HEK293 (cell line): ENCODE results near the gene S100A2.

Experiments used
- CTCF ChIA-PET: fragments of 350-600 bp; formaldehyde crosslinking; extraction: SDS; loops from one replicate; lab custom pipeline; 2021; ENCODE audit warnings: antibody characterized with exemption; lab: Yijun Ruan, JAX
- POLR2A ChIA-PET: fragments of 300-600 bp; formaldehyde crosslinking; extraction: SDS; loops from one replicate; lab custom pipeline; 2020; ENCODE audit warnings: antibody characterized with exemption, inconsistent platforms; lab: Yijun Ruan, JAX
- H3K27ac ChIP-seq: fragments of 200-500 bp; sonication (Bioruptor generic); 2 replicates; pipeline ENCODE4 v1.5.1; 2014; ENCODE audit warnings: low read depth, low read length, control low read depth, inconsistent platforms; ENCODE audit errors: extremely low read depth
- H3K36me3 ChIP-seq, 2 experiments: fragments of 200-500 bp in 1 of 2; sonication (Bioruptor generic) in 1 of 2; 1 replicate in 1 of 2; 2 replicates in 1 of 2; pipeline ENCODE4 v1.5.1; 2014 to 2017; ENCODE audit warnings: inconsistent platforms in 2 of 2, low read length in 2 of 2; ENCODE audit not compliant: control insufficient read depth in 2 of 2, insufficient read depth in 1 of 2
- H3K4me1 ChIP-seq: fragments of 200-500 bp; sonication (Bioruptor generic); 2 replicates; pipeline ENCODE4 v1.5.1; 2014; ENCODE audit warnings: mild to moderate bottlenecking, low read length, inconsistent platforms; ENCODE audit not compliant: control insufficient read depth, insufficient read depth
- H3K4me3 ChIP-seq: 2 replicates; pipeline ENCODE4 v1.5.1; 2011; ENCODE audit warnings: low read depth, mild to moderate bottlenecking, control low read depth, low read length, moderate library complexity
- H3K9me3 ChIP-seq: fragments of 200-500 bp; sonication (Bioruptor generic); 2 replicates; pipeline ENCODE4 v1.5.1; 2014; ENCODE audit warnings: low read depth, low read length, inconsistent platforms; ENCODE audit not compliant: control insufficient read depth, insufficient read depth
- HOXA7 ChIP-seq: sonication (generic); formaldehyde crosslinking; IDR thresholded peaks from 2 replicates; pipeline ENCODE4 v1.8.1; 2022; ENCODE audit warnings: missing genetic modification reagents, borderline replicate concordance
- IKZF3 ChIP-seq: fragments of 450-650 bp; IDR thresholded peaks from 2 replicates; pipeline ENCODE4 v1.5.0; 2018; ENCODE audit warnings: missing biosample characterization, mild to moderate bottlenecking, missing genetic modification characterization, moderate library complexity
- INSM2 ChIP-seq: fragments of 450-650 bp; formaldehyde crosslinking; IDR thresholded peaks from 2 replicates; pipeline ENCODE4 v1.5.1; 2016; ENCODE audit warnings: missing biosample characterization, missing genetic modification characterization
- KLF1 ChIP-seq: fragments of 450-650 bp; formaldehyde crosslinking; IDR thresholded peaks from 2 replicates; pipeline ENCODE4 v1.5.1; 2016; ENCODE audit warnings: missing biosample characterization, missing genetic modification characterization
- KLF17 ChIP-seq: fragments of 450-650 bp; formaldehyde crosslinking; IDR thresholded peaks from 2 replicates; pipeline ENCODE4 v1.5.1; 2016; ENCODE audit warnings: missing biosample characterization, missing genetic modification characterization
- SP2 ChIP-seq: fragments of 450-650 bp; formaldehyde crosslinking; IDR thresholded peaks from 2 replicates; pipeline ENCODE4 v1.5.1; 2016; ENCODE audit warnings: missing biosample characterization, missing genetic modification characterization
- ZBTB48 ChIP-seq: fragments of 450-650 bp; formaldehyde crosslinking; IDR thresholded peaks from 2 replicates; pipeline ENCODE4 v1.5.1; 2016; ENCODE audit warnings: missing biosample characterization, missing genetic modification characterization
- ZIC2 ChIP-seq: fragments of 450-650 bp; formaldehyde crosslinking; IDR thresholded peaks from 2 replicates; pipeline ENCODE4 v1.5.1; 2016; ENCODE audit warnings: missing biosample characterization, missing genetic modification characterization
- ZNF169 ChIP-seq: fragments of 450-650 bp; formaldehyde crosslinking; IDR thresholded peaks from 2 replicates; pipeline ENCODE4 v1.5.1; 2016; ENCODE audit warnings: missing biosample characterization, missing genetic modification characterization
- ZNF354C ChIP-seq: fragments of 450-650 bp; formaldehyde crosslinking; IDR thresholded peaks from 2 replicates; pipeline ENCODE4 v1.5.1; 2016; ENCODE audit warnings: missing biosample characterization, missing genetic modification characterization, low read depth, borderline replicate concordance
- ZNF394 ChIP-seq: fragments of 450-650 bp; formaldehyde crosslinking; IDR thresholded peaks from 2 replicates; pipeline ENCODE4 v1.5.1; 2016; ENCODE audit warnings: missing biosample characterization, missing genetic modification characterization, mild to moderate bottlenecking, moderate library complexity, borderline replicate concordance
- ZNF423 ChIP-seq: fragments of 450-650 bp; formaldehyde crosslinking; IDR thresholded peaks from 2 replicates; pipeline ENCODE4 v1.5.1; 2016; ENCODE audit warnings: missing biosample characterization, missing genetic modification characterization
- ZNF501 ChIP-seq: fragments of 450-650 bp; formaldehyde crosslinking; IDR thresholded peaks from 2 replicates; pipeline ENCODE4 v1.5.1; 2016; ENCODE audit warnings: missing biosample characterization, missing genetic modification characterization
- ZNF518A ChIP-seq: fragments of 450-650 bp; formaldehyde crosslinking; conservative IDR thresholded peaks from 2 replicates; pipeline ENCODE4 v1.5.1; 2016; ENCODE audit warnings: low read depth, missing biosample characterization, missing genetic modification characterization
- ZNF530 ChIP-seq: fragments of 450-650 bp; formaldehyde crosslinking; IDR thresholded peaks from 2 replicates; pipeline ENCODE4 v1.5.1; 2016; ENCODE audit warnings: low read depth, missing biosample characterization, missing genetic modification characterization
- ZNF600 ChIP-seq: fragments of 450-650 bp; formaldehyde crosslinking; IDR thresholded peaks from 2 replicates; pipeline ENCODE4 v1.5.1; 2016; ENCODE audit warnings: missing biosample characterization, missing genetic modification characterization
- ZNF654 ChIP-seq: fragments of 450-650 bp; formaldehyde crosslinking; IDR thresholded peaks from 2 replicates; pipeline ENCODE4 v1.5.1; 2016; ENCODE audit warnings: low read depth, missing biosample characterization, missing genetic modification characterization
- ZNF664 ChIP-seq: fragments of 450-650 bp; formaldehyde crosslinking; IDR thresholded peaks from 2 replicates; pipeline ENCODE4 v1.5.1; 2016; ENCODE audit warnings: missing biosample characterization, missing genetic modification characterization
- ZNF692 ChIP-seq: fragments of 450-650 bp; formaldehyde crosslinking; IDR thresholded peaks from 2 replicates; pipeline ENCODE4 v1.5.1; 2016; ENCODE audit warnings: missing biosample characterization, missing genetic modification characterization
- ZNF701 ChIP-seq: fragments of 450-650 bp; formaldehyde crosslinking; IDR thresholded peaks from 2 replicates; pipeline ENCODE4 v1.5.1; 2016; ENCODE audit warnings: missing biosample characterization, missing genetic modification characterization
- ZNF777 ChIP-seq: fragments of 450-650 bp; formaldehyde crosslinking; IDR thresholded peaks from 2 replicates; pipeline ENCODE4 v1.5.1; 2017; ENCODE audit warnings: missing biosample characterization, missing genetic modification characterization, borderline replicate concordance
- TF ChIP-seq, protein P1 (sequence below): fragments of 450-650 bp; formaldehyde crosslinking; IDR thresholded peaks from 2 replicates; pipeline ENCODE4 v1.5.1; 2017; ENCODE audit warnings: missing biosample characterization, missing genetic modification characterization
- TF ChIP-seq, protein P2 (sequence below): fragments of 450-650 bp; formaldehyde crosslinking; IDR thresholded peaks from 2 replicates; pipeline ENCODE4 v1.5.1; 2016; ENCODE audit warnings: missing biosample characterization, missing genetic modification characterization, borderline replicate concordance

The S100A2 gene

GRCh38 chr1:153532769-153533599 is 32.7 kb downstream of the S100A2 start:
- ChIA-PET CTCF (interaction anchor here (0.5 to 4.3 kb wide), 21 partner anchors 8 to 1074 kb away, joined by 3 to 55 read pairs (median 4); partner anchors contain the start of genes RAB13, S100A1, S100A13 and S100A3), POLR2A (interaction anchor here (1.1 to 2.4 kb wide), 3 partner anchors 33 to 101 kb away, joined by 5 to 7 read pairs (median 6); partner anchors contain the start of genes CHTOP, S100A13 and S100A2)
- Histone ChIP-seq H3K4me3 (no peak overlapping the region), H3K4me1 (no peaks in the 10 kb centered on the region), H3K9me3 (no peaks in the 10 kb centered on the region), H3K36me3 (no peaks in the 10 kb centered on the region), H3K27ac (no peak overlapping the region)
- TF ChIP-seq ZNF169 (tag by site-specific recombination) (no peak), IKZF3 (tag by site-specific recombination) (peak; percentile 35), ZIC2 (no peak), KLF1 (peak; percentile 18; the same call in 1 of the 2 replicates), ZNF518A (no peak), ZNF530 (tag by site-specific recombination) (no peak), ZNF423 (tag by site-specific recombination) (no peak), INSM2 (tag by site-specific recombination) (no peak), ZBTB48 (tag by site-specific recombination) (peak; percentile 61; the same call in 1 of the 2 replicates), ZNF664 (no peak), ZNF501 (no peak), ZNF394 (no peak), ZNF654 (peak; percentile 38), SP2 (tag by site-specific recombination) (no peak), KLF17 (tag by site-specific recombination) (no peak), ZNF600 (tag by site-specific recombination) (no peak), ZNF701 (tag by site-specific recombination) (no peak), ZNF692 (tag by site-specific recombination) (no peak), HOXA7 (CRISPR knock-in tag) (no peak), ZNF354C (no peak), ZNF777 (tag by site-specific recombination) (no peak)
- TF ChIP-seq, protein P1, sequence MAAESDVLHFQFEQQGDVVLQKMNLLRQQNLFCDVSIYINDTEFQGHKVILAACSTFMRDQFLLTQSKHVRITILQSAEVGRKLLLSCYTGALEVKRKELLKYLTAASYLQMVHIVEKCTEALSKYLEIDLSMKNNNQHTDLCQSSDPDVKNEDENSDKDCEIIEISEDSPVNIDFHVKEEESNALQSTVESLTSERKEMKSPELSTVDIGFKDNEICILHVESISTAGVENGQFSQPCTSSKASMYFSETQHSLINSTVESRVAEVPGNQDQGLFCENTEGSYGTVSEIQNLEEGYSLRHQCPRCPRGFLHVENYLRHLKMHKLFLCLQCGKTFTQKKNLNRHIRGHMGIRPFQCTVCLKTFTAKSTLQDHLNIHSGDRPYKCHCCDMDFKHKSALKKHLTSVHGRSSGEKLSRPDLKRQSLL (tag by site-specific recombination): no peak
- TF ChIP-seq, protein P2, sequence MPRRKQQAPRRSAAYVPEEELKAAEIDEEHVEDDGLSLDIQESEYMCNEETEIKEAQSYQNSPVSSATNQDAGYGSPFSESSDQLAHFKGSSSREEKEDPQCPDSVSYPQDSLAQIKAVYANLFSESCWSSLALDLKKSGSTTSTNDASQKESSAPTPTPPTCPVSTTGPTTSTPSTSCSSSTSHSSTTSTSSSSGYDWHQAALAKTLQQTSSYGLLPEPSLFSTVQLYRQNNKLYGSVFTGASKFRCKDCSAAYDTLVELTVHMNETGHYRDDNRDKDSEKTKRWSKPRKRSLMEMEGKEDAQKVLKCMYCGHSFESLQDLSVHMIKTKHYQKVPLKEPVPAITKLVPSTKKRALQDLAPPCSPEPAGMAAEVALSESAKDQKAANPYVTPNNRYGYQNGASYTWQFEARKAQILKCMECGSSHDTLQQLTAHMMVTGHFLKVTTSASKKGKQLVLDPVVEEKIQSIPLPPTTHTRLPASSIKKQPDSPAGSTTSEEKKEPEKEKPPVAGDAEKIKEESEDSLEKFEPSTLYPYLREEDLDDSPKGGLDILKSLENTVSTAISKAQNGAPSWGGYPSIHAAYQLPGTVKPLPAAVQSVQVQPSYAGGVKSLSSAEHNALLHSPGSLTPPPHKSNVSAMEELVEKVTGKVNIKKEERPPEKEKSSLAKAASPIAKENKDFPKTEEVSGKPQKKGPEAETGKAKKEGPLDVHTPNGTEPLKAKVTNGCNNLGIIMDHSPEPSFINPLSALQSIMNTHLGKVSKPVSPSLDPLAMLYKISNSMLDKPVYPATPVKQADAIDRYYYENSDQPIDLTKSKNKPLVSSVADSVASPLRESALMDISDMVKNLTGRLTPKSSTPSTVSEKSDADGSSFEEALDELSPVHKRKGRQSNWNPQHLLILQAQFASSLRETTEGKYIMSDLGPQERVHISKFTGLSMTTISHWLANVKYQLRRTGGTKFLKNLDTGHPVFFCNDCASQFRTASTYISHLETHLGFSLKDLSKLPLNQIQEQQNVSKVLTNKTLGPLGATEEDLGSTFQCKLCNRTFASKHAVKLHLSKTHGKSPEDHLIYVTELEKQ (tag by site-specific recombination): no peak
